GM10847 (cell line): ENCODE measurements around the gene ADAMTS17.

Source experiments
- POLR2A ChIP-seq: IDR thresholded peaks from 2 replicates; pipeline ENCODE4 v1.6.1; 2011; ENCODE audit not compliant: insufficient read length; ENCODE audit errors: extremely low read depth

The ADAMTS17 gene

DNA sequence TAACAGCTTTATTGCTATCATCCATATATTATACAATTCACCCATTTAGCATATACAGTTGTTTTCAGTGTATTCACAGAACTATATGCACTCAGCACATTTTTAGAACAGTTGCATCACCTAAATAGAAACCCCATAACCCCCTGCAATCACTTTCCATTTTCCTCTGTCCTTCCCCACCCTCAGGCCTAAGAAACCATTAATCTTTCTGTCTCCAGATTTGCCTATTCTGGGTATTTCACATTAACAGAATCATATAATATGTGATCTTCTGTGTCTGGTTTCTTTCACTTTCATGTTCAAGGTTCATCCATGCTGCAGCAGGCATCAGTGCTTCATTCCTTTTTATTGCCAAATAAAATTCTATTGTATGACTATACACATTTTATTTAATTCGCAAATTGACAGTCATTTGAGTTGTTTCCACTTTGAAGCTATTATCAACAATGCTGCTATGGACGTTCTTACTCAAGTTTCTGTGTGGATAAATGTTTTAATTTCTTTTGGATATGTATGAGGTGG, 39.8 kb downstream of the ADAMTS17 start:
- TF ChIP-seq POLR2A: no peak

DNA sequence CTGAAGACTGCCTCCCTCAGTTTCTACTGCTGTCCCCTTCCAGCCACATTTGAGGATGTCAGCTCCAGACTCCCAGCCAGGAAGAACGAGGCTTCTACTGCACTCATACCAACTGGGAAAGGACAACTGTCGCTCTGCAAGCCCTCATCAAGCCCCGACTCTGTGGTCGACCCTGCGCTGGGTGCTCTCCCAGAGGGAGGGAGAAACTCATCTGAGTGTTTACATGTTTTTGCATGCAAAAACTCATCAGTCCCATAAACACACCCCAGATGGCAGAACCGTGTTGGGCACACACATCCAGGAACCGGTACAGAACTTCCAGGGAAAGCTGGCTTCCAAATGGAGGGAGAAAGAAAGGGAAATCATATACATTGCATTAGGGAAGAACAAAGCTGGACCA, 43.5 kb downstream of the ADAMTS17 start:
- TF ChIP-seq POLR2A: no peak

DNA sequence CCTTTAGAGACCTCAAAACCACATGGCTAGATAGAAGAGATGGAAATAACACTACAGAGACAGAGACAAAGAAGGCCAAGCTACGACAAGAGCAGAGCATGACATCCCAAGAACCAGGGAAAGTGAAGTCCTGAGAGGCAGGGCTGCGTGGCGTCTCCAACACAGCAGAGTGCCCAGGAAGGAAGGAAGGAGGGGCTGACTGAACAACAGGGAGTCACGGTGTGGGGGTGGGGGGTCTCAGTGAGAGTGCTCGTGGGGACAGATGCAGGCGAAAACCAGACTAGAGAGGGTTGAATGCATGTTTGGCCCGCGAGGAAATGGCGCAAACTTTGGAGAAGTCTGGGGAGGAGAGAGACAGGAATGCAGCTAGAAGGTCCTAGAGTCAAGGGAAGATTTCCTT, 44.0 kb downstream of the ADAMTS17 start:
- TF ChIP-seq POLR2A: no peak

DNA sequence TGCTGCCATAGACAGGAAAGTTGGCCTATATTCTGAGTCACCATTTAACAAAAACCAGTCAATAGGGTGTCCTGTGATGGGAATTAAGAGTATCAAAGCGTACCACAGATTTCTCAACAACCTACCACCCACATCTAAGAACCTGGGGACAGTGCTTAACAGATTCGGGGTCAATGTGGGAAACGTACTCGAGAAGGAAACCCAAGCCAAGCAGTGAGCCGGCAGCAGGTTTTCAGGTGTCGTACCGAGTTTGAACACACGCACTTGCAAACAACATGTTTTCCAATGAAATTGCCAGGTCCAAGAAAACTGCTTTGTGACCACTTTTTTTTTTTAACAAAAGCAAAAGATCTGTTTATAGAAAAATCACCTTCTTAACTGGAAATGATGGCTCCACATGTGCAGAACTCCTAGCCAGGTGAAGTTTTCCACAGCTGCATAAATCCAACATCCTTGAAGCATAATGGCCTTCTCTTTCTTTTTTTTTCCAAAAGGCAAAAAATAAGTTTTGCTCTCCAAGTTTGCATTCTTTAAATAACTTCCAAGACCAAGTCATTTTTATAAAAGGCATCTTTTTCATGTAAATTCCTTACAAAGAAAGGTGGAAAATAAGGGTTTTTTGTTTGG, 45.7 kb downstream of the ADAMTS17 start:
- no peak for TF ChIP-seq POLR2A

DNA sequence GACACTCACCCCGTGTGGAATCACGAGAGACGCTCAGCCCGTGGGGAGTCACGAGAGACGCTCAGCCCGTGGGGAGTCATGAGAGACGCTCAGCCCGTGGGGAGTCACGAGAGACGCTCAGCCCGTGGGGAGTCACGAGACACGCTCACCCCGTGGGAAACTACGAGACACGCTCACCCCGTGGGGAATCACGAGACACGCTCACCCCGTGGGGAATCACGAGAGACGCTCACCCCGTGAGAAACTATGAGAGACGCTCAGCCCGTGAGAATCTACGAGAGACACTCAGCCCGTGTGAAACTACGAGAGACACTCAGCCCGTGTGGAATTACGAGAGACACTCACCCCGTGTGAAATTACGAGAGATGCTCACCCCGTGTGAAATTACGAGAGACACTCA, 49.8 kb downstream of the ADAMTS17 start:
- TF ChIP-seq POLR2A: no peak

DNA sequence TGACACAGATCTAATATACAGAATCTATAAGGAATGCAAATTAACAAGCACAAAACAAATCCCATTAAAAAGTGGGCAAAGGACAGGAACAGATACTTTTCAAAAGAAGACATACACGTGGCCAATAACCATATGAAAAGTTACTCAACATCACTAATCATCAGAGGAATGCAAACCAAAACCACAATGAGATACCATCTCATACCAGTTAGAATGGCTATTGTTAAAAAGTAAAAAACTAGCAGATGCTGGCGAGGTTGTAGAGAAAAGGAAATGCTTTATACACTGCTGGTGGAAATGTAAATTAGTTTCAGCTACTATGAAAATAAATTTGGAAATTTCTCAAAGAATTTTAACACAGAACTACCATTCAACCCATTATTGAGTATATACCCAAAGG, 50.7 kb downstream of the ADAMTS17 start:
- no peak for TF ChIP-seq POLR2A

DNA sequence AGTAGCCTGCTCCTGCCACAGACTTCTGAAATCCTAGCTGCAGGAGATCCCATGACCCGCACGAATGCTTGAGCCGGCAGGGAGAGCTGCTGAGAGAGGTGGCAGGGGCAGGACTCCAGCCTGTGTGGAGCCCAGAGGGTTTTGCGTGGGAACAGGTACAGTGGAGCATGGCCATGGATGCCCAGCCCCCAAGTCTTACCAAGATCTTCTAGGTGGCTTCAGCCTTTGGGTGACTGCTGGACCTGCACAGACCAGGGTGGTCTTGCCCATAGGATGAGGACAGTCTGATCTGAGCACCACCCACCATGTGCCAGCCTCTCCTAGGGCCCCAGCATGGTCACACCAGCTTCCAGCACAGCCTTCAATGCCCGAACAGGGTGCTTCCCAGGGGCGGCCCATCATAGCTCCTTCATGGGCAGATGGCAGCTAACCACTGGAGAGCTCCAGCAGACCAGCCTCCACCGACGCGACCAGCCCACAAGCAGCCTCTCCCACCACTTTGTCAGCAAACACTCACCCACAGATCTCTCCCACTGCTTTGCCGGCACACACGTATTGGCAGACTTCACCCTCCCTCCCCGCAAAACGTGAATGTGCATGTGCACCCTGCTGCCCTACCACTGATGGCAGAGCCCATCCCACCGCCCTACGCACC, 56.0 kb downstream of the ADAMTS17 start:
- no peak for TF ChIP-seq POLR2A

DNA sequence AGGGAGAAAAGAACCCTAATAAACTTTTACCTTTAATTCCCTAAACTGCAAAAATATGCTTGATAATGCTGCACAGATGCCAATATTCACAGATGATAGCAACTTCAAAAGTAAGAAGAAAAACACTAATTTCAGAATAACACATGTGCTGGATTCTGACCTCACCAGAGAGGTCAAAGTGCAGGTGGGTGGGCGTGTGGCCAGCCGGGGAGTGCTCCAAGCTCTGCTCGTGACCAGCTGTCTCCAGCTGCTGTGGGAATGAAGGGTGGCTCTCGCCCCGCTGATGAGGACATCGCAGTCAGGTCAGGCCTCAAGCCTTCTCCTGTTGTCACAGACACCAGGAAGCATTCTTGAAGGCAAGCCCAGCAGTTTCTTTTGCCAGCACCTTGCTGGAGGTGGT, 57.1 kb downstream of the ADAMTS17 start:
- TF ChIP-seq POLR2A: no peak

DNA sequence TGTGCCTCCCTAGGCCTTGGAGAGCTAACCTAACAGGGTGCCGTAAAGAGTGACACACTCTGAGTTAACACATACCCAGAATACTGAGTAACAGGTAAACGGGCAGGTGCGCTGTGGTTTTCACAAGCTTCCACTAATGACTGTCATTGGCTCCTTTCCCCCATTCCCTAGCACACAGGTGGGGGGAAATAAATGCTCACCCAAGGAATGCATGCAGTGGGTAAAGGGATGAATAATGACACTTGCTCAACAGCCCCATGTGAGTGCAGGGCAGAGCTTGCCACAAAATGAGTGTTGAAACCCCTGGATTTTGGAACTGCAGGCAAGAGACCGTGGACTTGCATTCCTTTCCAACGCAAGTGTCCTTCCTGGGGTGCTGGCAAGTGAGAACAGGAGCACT, 57.6 kb downstream of the ADAMTS17 start:
- no peak for TF ChIP-seq POLR2A

DNA sequence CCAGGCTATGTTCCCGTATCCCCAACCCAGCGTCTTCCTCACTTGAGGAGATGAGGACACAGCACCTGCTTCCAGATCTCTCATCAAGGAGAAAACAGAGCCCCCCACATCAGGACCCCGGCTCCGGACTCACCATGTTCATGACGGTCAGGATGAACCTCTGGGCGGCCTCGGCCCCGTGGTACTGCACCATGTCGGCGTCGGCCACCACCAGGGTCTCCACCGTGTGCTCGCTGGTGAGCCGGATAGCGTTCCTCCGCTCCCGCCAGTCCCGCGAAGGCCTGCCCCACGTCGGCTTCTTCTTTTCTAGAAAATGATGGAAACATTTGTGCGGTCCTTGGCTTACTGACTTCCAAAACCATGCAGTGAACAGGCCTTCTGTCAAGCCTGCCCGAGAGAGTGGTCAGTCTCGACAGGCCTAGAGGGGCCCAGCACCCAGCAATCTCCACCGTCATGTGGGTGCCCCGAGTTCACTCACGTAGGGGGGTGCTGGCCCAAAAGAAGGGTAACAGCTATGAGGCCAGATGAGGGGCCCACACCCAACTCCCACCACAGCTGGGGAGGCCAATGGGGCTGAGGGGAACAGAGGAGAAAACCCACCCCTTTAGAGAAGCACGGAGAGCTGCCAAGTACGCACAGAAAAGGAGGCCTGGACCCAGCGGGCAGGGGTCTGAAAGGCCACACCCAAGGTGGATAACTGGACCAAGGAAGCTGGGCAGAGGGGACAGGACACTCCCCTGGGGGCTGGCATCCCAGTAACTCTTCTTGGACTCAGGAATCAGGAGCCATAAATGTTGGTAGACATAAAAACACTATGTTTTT, 60.5 kb downstream of the ADAMTS17 start:
- TF ChIP-seq POLR2A: no peak

DNA sequence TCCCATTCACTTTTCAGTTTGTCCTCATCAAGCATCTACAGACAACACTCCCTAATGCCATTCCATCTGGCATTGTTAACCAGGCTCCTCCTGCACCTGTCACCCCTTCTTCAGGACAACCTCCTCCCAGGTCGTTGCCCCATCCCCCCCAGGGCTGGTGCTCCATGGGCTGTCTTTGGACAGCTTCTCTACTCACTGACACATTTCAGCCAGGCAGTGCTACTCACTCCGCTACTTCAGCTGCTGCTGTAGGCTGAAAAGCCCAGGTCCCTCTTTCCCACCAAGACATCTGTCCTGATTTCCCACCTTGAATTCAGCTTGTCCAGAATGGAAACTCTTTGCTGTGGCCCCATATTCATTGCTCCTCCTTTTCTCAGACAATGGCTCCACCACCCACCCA, 61.9 kb downstream of the ADAMTS17 start:
- TF ChIP-seq POLR2A: no peak

DNA sequence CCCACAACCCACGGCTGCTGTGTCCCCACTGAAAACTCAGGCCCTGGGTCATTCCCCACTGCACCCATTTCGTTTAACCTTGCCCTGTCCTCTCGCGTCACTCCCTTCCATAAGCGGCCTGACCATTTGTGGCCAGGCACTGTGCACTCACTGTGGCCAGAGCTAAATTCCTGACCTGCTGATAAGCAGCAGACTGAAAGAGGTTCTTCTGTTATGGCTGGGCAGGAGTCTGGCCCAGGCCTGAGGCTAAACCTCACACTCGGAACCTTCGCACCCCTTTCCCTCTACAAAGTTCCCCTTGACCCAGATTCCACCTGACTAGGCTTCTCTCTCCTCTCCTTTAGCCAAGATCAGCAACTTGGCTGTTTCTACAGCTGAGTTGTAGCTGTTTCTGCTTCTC, 62.3 kb downstream of the ADAMTS17 start:
- TF ChIP-seq POLR2A: no peak

DNA sequence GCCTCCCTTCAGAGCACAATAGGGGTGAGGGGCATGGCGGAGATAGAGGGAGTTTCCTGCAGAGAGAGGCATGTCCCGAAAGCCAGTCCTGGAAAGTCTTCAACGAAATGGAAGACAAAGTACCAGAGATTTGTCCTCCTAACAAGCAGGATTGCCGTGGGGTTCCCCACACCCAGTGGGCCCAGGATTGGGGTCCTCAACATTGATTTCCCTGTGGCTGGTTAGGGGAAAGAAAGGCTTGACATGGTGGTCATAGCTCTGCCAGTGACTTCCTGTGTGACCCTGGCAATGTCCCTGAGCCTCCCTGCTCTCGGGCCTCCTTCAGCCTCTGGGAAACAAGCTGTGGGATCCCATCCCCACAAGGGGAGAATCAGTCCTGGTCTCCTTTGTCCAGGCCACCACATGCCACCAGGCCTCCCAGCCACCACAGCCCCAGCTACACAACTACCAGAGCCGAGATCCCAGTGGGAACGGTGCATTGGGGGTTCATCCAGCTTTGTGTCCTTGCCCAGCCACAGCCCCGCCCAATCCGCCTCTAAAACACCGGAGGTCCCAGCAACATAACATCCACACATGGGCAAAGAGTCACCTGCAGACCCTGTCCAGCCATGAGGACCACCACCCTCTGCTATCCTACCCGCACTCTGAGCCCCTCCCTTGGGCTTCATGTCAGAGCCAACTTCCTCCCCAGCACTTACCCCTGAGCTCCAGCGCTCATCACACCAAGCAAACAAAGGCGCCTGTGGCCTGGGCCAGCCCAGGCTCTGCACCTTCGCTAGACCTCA, 63.0 kb downstream of the ADAMTS17 start:
- no peak for TF ChIP-seq POLR2A

DNA sequence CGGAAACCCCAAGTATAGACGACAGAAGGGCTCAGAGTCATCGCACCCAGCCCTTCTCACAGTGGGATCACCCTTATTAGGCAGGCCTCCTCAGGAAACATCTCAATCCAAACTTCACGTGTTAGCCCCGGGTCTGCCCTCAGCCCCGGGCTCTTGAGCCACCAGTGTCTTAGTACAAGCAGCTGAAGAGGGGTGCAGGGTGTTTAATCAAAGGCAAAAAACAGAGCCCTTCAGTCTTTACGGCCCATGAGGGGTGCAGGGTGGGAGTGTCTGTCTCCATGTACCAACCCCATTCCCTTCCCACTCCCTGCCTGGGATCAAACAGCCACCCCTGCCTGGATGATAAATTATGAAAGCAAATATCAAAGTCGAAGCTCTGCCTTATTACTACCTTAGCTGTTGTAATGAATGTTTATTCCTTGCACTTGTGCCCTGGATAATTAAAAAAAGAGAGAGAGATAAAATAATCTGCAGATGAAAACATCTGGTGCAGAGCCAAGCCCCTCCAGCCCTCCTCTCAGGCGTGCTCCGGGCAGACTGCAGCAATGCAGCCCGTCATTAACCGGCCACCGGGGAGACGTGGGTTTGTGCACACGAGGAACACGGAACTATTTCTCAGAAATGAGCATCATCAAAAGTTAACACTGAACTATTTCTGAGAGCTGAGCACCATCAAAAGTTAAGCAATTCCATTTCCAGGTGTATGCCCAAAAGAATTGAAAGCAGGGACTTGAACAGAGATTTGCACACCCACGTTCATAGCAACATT, 64.5 kb downstream of the ADAMTS17 start:
- TF ChIP-seq POLR2A: no peak
